GM13976 (cell line): Measurements from ENCODE around the gene TMED10.

ENCODE experiments used
- DNase-seq: peaks from one replicate; pipeline ENCODE4 v3.0.0; 2012; ENCODE audit warnings: low spot score
- CTCF ChIP-seq: IDR thresholded peaks from 2 replicates; pipeline ENCODE4 v1.5.1; 2012; ENCODE audit warnings: borderline replicate concordance, mild to moderate bottlenecking; ENCODE audit not compliant: insufficient read depth; ENCODE audit errors: extremely low read depth, missing control alignments, control extremely low read depth
- in situ Hi-C: fragments of 300-500 bp; cut with MboI; formaldehyde crosslinking; loops from one replicate; pipeline ENCODE4 v1.12.0; 2022; ENCODE audit warnings: low sequenced_read_pairs, mixed read lengths, inconsistent platforms; ENCODE audit not compliant: unreplicated experiment

Gene TMED10

DNA sequence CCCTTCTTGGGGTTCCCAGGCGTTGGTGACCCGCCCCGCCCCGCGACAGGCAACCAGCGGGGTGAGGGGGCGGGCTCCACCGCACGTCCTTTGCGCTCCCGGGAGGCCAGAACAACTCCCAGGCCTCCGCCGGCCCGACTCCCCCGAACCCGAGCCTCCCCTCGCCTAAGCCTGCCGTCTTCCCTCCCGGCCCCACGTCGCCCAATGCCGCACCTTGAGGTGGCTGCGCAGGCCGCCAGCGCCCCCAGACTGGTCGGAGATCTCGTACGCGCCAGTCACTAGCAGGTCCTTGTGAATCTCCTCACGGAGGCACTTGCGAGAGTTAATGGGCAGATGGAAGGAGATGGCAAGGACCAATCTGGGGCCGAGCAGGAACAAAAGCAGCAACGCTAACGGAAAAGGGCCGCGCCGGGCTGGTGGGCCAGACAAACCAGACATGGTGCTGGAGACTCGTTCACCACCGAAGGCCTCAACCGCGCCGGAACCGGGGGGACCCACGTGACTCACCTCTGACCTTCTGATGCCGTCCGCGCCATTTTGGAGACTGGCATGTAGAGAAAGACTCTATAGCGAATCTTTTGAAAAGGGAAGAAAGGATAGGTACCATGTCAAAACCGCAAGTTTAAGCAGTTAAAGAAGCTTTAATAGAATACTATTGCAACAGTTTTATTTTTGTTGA, at the start of gene TMED10:
Gene TMED10, minus strand, starts transcription at position 471 of the 679 bp plus-strand sequence. Its CDS starts 33 bp downstream, at position 438.
- DNase-seq: peak; percentile 87
- no peak for TF ChIP-seq CTCF
- in situ Hi-C loops: no loop called here

GRCh38 chr14:75224561-75224960, 48.1 kb upstream of the TMED10 start:
- no peak for TF ChIP-seq CTCF
- in situ Hi-C loops: no loop called here
- DNase-seq: no peak

- no peak for TF ChIP-seq CTCF
- DNase-seq: peak; percentile 50
- in situ Hi-C loops: no loop called here
Observed at GRCh38 chr14:75223664-75224154, 47.3 kb upstream of the TMED10 start.

- in situ Hi-C loops: no loop called here
- peak; percentile 59 for DNase-seq
- TF ChIP-seq CTCF: no peak
Observed at GRCh38 chr14:75222208-75222701, 45.8 kb upstream of the TMED10 start.

DNA sequence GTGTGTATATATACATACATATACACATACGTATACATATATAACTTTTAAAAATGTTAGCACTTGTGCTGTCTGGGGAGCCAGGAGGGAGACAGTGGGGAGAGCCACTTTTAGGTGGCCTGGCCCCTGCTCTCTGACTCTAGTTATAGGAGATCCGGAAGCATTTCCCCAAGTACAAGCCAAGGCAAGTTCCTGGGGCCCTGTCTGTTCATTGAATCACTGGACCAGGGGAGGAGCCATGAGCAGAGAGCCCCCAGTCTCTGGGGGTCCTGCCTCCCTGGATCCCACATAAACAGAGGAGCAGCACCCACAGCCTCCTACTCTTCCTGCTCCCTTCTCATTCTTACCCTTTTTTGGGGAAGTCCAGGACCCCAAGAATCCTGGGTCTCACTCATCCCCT, 45.4 kb upstream of the TMED10 start:
- no peak for DNase-seq
- in situ Hi-C loops: no loop called here
- TF ChIP-seq CTCF: no peak

DNA sequence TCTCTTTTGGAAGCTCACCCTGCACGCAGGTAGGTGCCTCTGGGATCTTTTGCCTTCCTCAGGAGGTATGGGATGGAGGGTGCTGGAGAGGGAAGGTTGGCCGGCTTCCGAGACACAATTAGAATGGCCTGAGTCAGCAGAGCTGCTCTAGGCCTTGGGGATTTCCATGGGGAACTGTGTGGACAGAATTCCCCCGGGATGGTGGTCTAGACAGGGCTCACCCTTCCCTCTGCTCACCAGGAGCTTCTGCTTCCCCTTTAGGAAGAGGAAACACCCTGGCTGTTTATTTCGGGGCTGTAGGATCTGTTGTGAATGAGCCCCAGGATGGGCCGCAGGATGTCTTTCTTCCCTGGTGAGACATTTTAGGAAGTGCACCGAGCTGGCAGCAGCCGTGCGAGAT, 43.7 kb upstream of the TMED10 start:
- in situ Hi-C loops: no loop called here
- no peak for DNase-seq
- no peak for TF ChIP-seq CTCF
